ENCODE results near the gene ATG4D. TPM values are rescaled to one million over a fixed set of nuclear protein-coding genes. Genes with fewer than 3 reads are reported as not detected.

ATG4D gene
- total and polyA plus RNA-seq, 4 donors = 4.7 to 44.4 (median 11.1) TPM

DNA sequence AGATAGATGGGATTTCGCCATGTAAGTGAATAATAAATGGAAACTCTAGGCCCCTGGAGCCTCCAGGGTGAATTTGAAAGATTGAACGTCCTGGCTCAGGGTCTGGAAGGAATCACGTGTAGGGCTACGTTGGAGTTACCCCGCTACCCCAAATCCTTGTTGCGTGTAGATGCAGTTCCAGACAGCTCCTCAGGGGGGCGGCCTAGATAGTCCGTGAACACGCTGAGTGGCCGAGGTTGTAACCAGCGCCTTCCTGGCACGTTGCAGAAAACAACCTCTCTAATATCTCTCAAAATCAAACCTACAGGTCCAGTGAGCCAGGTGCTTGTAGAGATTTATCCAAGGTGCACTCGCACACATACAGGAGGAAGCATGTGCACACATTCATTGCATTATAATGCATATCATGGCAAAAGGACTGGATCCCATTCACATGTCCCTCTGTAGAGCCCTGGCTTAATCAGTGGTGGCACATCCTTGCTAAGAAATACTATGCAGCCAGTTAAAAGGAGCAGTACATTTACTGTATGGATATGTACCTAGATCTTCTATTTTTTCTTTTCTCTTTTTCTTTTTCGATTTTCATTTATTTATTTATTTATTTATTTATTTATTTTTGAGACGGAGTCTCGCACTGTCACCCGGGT lies 38.0 kb upstream of the ATG4D start:
- Histone ChIP-seq H3K4me3 (ENCODE audit: low read depth in 1 of 3, low read length in 3 of 3) (no peak overlapping the region), H3K9me3 (ENCODE audit: control insufficient read depth in 4 of 4, low read length in 3 of 4) (no peaks in the 10 kb centered on the region), H3K27me3 (ENCODE audit: control insufficient read depth in 4 of 4, insufficient read depth in 4 of 4, low read length in 3 of 4) (no peaks in the 10 kb centered on the region), H3K27ac (ENCODE audit: low read depth in 1 of 2, low read length in 2 of 2) (no peak overlapping the region), H3K36me3 (ENCODE audit: control insufficient read depth in 4 of 4, insufficient read depth in 3 of 4, low read depth in 1 of 4, low read length in 3 of 4) (no peaks in the 10 kb centered on the region), H3K4me1 (ENCODE audit: control insufficient read depth in 4 of 4, insufficient read depth in 4 of 4, low read length in 3 of 4) (peaks cover 5 to 24% (median 11%) of the 10 kb centered on the region in 4 donors), H3K9ac (ENCODE audit: low read depth in 1 of 2, low read length in 2 of 2) (no peak overlapping the region)
- TF ChIP-seq, protein P1, sequence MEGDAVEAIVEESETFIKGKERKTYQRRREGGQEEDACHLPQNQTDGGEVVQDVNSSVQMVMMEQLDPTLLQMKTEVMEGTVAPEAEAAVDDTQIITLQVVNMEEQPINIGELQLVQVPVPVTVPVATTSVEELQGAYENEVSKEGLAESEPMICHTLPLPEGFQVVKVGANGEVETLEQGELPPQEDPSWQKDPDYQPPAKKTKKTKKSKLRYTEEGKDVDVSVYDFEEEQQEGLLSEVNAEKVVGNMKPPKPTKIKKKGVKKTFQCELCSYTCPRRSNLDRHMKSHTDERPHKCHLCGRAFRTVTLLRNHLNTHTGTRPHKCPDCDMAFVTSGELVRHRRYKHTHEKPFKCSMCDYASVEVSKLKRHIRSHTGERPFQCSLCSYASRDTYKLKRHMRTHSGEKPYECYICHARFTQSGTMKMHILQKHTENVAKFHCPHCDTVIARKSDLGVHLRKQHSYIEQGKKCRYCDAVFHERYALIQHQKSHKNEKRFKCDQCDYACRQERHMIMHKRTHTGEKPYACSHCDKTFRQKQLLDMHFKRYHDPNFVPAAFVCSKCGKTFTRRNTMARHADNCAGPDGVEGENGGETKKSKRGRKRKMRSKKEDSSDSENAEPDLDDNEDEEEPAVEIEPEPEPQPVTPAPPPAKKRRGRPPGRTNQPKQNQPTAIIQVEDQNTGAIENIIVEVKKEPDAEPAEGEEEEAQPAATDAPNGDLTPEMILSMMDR (IDR thresholded peaks at IDR 0.05; ENCODE audit: low read depth, low read length, missing input control) = peak; percentile 76
- TF ChIP-seq RAD21 (IDR thresholded peaks at IDR 0.05) (peak; percentile 67 to 79), ZBTB33 (IDR thresholded peaks at IDR 0.05) (no peak)
- DNase-seq (ENCODE audit: low spot score) = peak; percentile 85
- 31% methylated on average over 17 of the region's 17 CpGs for WGBS

- TF ChIP-seq FOXA2 (IDR thresholded peaks at IDR 0.05) (no peak), EGR1 (IDR thresholded peaks at IDR 0.05; ENCODE audit: low read depth in 2 of 2) (no peak), HNF4A (conservative IDR thresholded peaks at IDR 0.05) (no peak), NR2F2 (IDR thresholded peaks at IDR 0.05) (no peak), TAF1 (conservative IDR thresholded peaks at IDR 0.05) (no peak), YY1 (IDR thresholded peaks at IDR 0.05) (no peak)
- TF ChIP-seq, protein P1 (IDR thresholded peaks at IDR 0.05; ENCODE audit: low read depth, low read length, missing input control) = no peak
- peaks cover 0 to 12% (median 0%) of the 10 kb centered on the region in 4 donors for H3K4me1 ChIP-seq (ENCODE audit: control insufficient read depth in 4 of 4, insufficient read depth in 4 of 4, low read length in 3 of 4)
- H3K9ac ChIP-seq (ENCODE audit: low read depth in 1 of 2, low read length in 2 of 2) = no peak overlapping the region
- H3K9me3 ChIP-seq (ENCODE audit: control insufficient read depth in 4 of 4, low read length in 3 of 4) = no peaks in the 10 kb centered on the region
- H3K4me3 ChIP-seq (ENCODE audit: low read depth in 1 of 3, low read length in 3 of 3) = no peak overlapping the region
- WGBS = 90% methylated on average over 16 of the region's 16 CpGs
- DNase-seq (ENCODE audit: low spot score) = no peak
- no peak overlapping the region for H3K27ac ChIP-seq (ENCODE audit: low read depth in 1 of 2, low read length in 2 of 2)
- H3K27me3 ChIP-seq (ENCODE audit: control insufficient read depth in 4 of 4, insufficient read depth in 4 of 4, low read length in 3 of 4) = no peaks in the 10 kb centered on the region
- no peaks in the 10 kb centered on the region for H3K36me3 ChIP-seq (ENCODE audit: control insufficient read depth in 4 of 4, insufficient read depth in 3 of 4, low read depth in 1 of 4, low read length in 3 of 4)
Observed at GRCh38 chr19:10508036-10508435, 35.7 kb upstream of the ATG4D start.

GRCh38 chr19:10508707-10509106 lies 35.0 kb upstream of the ATG4D start:
- 83% methylated on average over 3 of the region's 3 CpGs for WGBS
- Histone ChIP-seq H3K4me1 (ENCODE audit: control insufficient read depth in 4 of 4, insufficient read depth in 4 of 4, low read length in 3 of 4) (peaks cover 0 to 9% (median 0%) of the 10 kb centered on the region in 4 donors), H3K36me3 (ENCODE audit: control insufficient read depth in 4 of 4, insufficient read depth in 3 of 4, low read depth in 1 of 4, low read length in 3 of 4) (no peaks in the 10 kb centered on the region), H3K9ac (ENCODE audit: low read depth in 1 of 2, low read length in 2 of 2) (no peak overlapping the region), H3K27me3 (ENCODE audit: control insufficient read depth in 4 of 4, insufficient read depth in 4 of 4, low read length in 3 of 4) (peaks cover 0 to 3% (median under 1%) of the 10 kb centered on the region in 4 donors), H3K4me3 (ENCODE audit: low read depth in 1 of 3, low read length in 3 of 3) (no peak overlapping the region), H3K9me3 (ENCODE audit: control insufficient read depth in 4 of 4, low read length in 3 of 4) (no peaks in the 10 kb centered on the region), H3K27ac (ENCODE audit: low read depth in 1 of 2, low read length in 2 of 2) (no peak overlapping the region)
- no peak for DNase-seq (ENCODE audit: low spot score)
- no peak for TF ChIP-seq RXRA (IDR thresholded peaks at IDR 0.05)
- no peak for TF ChIP-seq HNF4G (IDR thresholded peaks at IDR 0.05)
- no peak for TF ChIP-seq NR2F2 (IDR thresholded peaks at IDR 0.05)
